Measurements from ENCODE around the gene RBM6. TPM values are rescaled to one million over a fixed set of nuclear protein-coding genes. Genes with fewer than 3 reads are reported as not detected.

The RBM6 gene
- total and polyA plus RNA-seq, 11 donors: 21.1 to 75.1 (median 32.6) TPM

DNA sequence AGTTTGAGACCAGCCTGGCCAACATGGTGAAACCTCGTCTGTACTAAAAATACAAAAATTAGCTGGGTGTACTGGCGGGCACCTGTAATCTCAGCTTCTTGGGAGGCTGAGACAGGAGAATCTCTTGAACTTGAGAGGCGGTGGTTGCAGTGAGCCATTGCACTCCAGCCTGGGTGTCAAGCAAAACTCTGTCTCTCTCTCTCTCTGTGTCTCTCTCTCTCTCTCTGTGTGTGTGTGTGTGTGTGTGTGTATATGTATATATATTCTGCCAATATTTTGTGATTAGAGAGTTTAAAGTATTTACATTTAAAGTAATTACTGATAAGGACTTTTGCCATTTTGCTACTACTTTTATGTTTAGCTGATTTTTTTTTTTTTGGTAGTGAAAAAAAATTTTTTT, 15.7 kb downstream of the RBM6 start:
- 91 to 100% (median 94%) methylated on average over 3 of the region's 3 CpGs for WGBS, 4 donors
- H3K27ac ChIP-seq: no peak overlapping the region

DNA sequence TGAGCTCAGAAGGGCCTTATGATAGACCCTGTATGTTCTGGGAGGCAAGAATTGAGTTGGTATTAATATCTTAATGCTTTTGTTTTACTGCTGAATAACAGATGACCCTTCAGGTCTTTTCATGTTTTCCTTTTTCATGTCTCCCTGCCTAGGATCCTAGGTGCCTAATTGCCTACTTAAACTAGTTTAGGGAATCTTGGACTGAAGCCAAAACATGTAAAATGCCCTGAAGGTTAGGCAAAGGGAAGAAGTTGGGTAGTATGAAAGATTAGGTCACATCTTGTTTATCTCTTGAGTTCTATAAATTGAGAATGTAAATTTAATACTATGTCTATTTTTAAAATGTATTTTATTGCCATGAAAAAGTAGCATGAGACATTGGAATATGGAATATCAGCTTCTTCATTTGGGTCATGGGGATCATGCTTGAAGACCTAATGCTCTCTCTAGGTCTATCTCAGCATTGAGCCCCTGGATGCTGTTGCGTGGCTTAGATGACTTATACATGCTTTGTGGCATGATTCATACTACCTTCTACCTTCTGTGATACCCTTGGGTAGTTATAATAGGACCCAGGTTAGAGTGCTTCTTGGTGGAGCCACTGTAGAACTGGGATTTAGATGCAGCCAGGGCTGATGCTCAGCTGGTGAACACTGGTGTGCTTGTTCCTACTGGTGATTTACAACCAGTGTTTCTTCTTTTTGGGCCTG, 26.4 kb downstream of the RBM6 start:
- intact Hi-C loops (cut with DNase I): no loop called here
- DNase-seq (no peak), ATAC-seq (no peak)
- H3K27ac ChIP-seq: no peak overlapping the region
- WGBS, 4 donors: 92 to 100% (median 95%) methylated on average over 1 of the region's 1 CpG
- TF ChIP-seq, protein P1, sequence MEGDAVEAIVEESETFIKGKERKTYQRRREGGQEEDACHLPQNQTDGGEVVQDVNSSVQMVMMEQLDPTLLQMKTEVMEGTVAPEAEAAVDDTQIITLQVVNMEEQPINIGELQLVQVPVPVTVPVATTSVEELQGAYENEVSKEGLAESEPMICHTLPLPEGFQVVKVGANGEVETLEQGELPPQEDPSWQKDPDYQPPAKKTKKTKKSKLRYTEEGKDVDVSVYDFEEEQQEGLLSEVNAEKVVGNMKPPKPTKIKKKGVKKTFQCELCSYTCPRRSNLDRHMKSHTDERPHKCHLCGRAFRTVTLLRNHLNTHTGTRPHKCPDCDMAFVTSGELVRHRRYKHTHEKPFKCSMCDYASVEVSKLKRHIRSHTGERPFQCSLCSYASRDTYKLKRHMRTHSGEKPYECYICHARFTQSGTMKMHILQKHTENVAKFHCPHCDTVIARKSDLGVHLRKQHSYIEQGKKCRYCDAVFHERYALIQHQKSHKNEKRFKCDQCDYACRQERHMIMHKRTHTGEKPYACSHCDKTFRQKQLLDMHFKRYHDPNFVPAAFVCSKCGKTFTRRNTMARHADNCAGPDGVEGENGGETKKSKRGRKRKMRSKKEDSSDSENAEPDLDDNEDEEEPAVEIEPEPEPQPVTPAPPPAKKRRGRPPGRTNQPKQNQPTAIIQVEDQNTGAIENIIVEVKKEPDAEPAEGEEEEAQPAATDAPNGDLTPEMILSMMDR (IDR thresholded peaks at IDR 0.05): no peak
- TF ChIP-seq POLR2A (IDR thresholded peaks at IDR 0.05): no peak
- no peaks in the 10 kb centered on the region for H3K9me3 ChIP-seq
- H3K4me1 ChIP-seq: peaks cover 0 to 24% (median 8%) of the 10 kb centered on the region in 12 donors
- H3K4me3 ChIP-seq: no peak overlapping the region
- H3K27me3 ChIP-seq: no peaks in the 10 kb centered on the region
- H3K36me3 ChIP-seq: peaks cover 0 to 54% (median 27%) of the 10 kb centered on the region in 9 donors

More for the DNA sequence above, 15.7 kb downstream of the RBM6 start:
- no peak for ATAC-seq
- no peak for DNase-seq
- no peaks in the 10 kb centered on the region for H3K36me3 ChIP-seq
- peaks cover 0 to 14% (median 10%) of the 10 kb centered on the region in 12 donors for H3K4me1 ChIP-seq
- no peaks in the 10 kb centered on the region for H3K9me3 ChIP-seq
- TF ChIP-seq POLR2A (IDR thresholded peaks at IDR 0.05): no peak
- TF ChIP-seq, protein P1 (IDR thresholded peaks at IDR 0.05): no peak
- H3K27me3 ChIP-seq: no peaks in the 10 kb centered on the region
- no peak overlapping the region for H3K4me3 ChIP-seq
- intact Hi-C loops (cut with DNase I): no loop called here

DNA sequence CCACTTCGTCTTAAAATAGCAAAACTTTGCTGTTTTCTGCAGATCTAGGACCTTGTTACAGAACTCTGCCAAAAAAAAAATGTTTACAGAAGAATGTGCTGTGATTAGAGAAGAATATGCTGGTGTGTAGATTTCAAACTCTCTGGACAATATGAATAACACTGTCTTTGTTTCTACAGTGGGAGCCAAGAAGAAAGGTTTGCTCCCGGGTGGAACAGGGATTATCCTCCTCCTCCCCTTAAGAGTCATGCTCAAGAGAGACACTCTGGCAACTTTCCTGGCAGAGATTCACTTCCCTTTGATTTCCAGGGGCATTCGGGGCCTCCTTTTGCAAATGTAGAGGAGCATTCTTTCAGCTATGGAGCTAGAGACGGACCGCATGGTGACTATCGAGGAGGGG, 27.3 kb downstream of the RBM6 start:
- Histone ChIP-seq H3K4me1 (peaks cover 0 to 24% (median 8%) of the 10 kb centered on the region in 12 donors), H3K27ac (peak overlapping the region in 1 of 12 donors; percentile 33), H3K36me3 (peaks cover 0 to 63% (median 36%) of the 10 kb centered on the region in 9 donors), H3K27me3 (no peaks in the 10 kb centered on the region), H3K4me3 (no peak overlapping the region), H3K9me3 (no peaks in the 10 kb centered on the region)
- 64 to 79% (median 68%) methylated on average over 6 of the region's 6 CpGs for WGBS, 4 donors
- DNase-seq: no peak
- intact Hi-C loops (cut with DNase I): no loop called here
- TF ChIP-seq, protein P1 (IDR thresholded peaks at IDR 0.05): no peak
- TF ChIP-seq POLR2A (IDR thresholded peaks at IDR 0.05): no peak
- ATAC-seq: no peak

DNA sequence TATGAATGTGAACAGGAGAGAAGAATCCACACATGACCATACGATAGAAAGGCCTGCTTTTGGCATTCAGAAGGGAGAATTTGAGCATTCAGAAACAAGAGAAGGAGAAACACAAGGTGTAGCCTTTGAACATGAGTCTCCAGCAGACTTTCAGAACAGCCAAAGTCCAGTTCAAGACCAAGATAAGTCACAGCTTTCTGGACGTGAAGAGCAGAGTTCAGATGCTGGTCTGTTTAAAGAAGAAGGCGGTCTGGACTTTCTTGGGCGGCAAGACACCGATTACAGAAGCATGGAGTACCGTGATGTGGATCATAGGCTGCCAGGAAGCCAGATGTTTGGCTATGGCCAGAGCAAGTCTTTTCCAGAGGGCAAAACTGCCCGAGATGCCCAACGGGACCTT, 28.4 kb downstream of the RBM6 start:
- peaks cover 0 to 24% (median 8%) of the 10 kb centered on the region in 12 donors for H3K4me1 ChIP-seq
- WGBS, 4 donors: 91 to 95% (median 94%) methylated on average over 8 of the region's 8 CpGs
- no peaks in the 10 kb centered on the region for H3K9me3 ChIP-seq
- DNase-seq (no peak), ATAC-seq (no peak)
- H3K36me3 ChIP-seq: peaks cover 0 to 65% (median 39%) of the 10 kb centered on the region in 9 donors
- no peak overlapping the region for H3K27ac ChIP-seq
- intact Hi-C loops (cut with DNase I): no loop called here
- no peaks in the 10 kb centered on the region for H3K27me3 ChIP-seq
- TF ChIP-seq POLR2A (IDR thresholded peaks at IDR 0.05): no peak
- TF ChIP-seq, protein P1 (IDR thresholded peaks at IDR 0.05): no peak
- H3K4me3 ChIP-seq: no peak overlapping the region

Measured in heart left ventricle (tissue), 16 donors.